Kidney (tissue), 14 donors: ENCODE measurements around the gene GDAP2. TPM values are rescaled to one million over a fixed set of nuclear protein-coding genes. Genes with fewer than 3 reads are reported as not detected.
"Not testable (repeated sequence)": the region's sequence is repeated elsewhere in the genome, so short reads cannot be mapped to it uniquely, and the experiment has no call there.

Experiments used
- DNase-seq, 5 donors: peaks; one replicate each; pipeline ENCODE4 v3.0.0-alpha.2; 2013 to 2020
- FAIRE-seq: peaks from 2 replicates; lab custom pipeline; 2012; peaks lifted over from hg19 to GRCh38; lab: Jason Lieb, UNC
- H3K27ac ChIP-seq, 2 donors: one replicate each; pipeline ENCODE4 v1.7.0; 2013; ENCODE audit warnings: low read depth in 2 of 2, low read length in 2 of 2, inconsistent platforms in 1 of 2
- H3K27me3 ChIP-seq: one replicate; pipeline ENCODE4 v1.7.1; 2013; ENCODE audit warnings: low read length, inconsistent platforms; ENCODE audit not compliant: control insufficient read depth, insufficient read depth
- H3K36me3 ChIP-seq, 3 donors: one replicate each; pipeline versions ENCODE4 v1.7.0 to v1.7.1; 2013; ENCODE audit warnings: low read length in 3 of 3, control low read depth in 1 of 3, inconsistent platforms in 1 of 3; ENCODE audit not compliant: insufficient read depth in 3 of 3, control insufficient read depth in 2 of 3
- H3K4me1 ChIP-seq, 3 donors: one replicate each; pipeline versions ENCODE4 v1.7.0 to v1.7.1; 2013; ENCODE audit warnings: low read length in 3 of 3, inconsistent platforms in 1 of 3, low read depth in 1 of 3; ENCODE audit not compliant: control insufficient read depth in 2 of 3, insufficient read depth in 2 of 3
- H3K4me3 ChIP-seq, 3 donors: one replicate each; pipeline versions ENCODE4 v1.7.0 to v1.8.1; 2013; ENCODE audit warnings: low read length in 3 of 3, control low read depth in 1 of 3, inconsistent platforms in 1 of 3
- H3K9ac ChIP-seq, 3 donors: one replicate each; pipeline versions ENCODE4 v1.7.0 to v1.7.1; 2013; ENCODE audit warnings: low read length in 3 of 3, control low read depth in 1 of 3, inconsistent platforms in 1 of 3
- H3K9me3 ChIP-seq, 3 donors: one replicate each; pipeline versions ENCODE4 v1.7.0 to v1.7.1; 2013; ENCODE audit warnings: low read length in 3 of 3, control low read depth in 1 of 3, inconsistent platforms in 1 of 3; ENCODE audit not compliant: control insufficient read depth in 2 of 3, insufficient read depth in 1 of 3
- CTCF ChIP-seq: IDR thresholded peaks from 3 replicates; pipeline ENCODE4 v1.5.1; 2012; ENCODE audit warnings: mild to moderate bottlenecking, moderate library complexity, borderline replicate concordance; ENCODE audit not compliant: insufficient read depth; ENCODE audit errors: extremely low read depth
- intact Hi-C: fragments of 100-400 bp; cut with DNase I; formaldehyde crosslinking; loops from one replicate; pipeline ENCODE4 v1.11.1; 2022
- polyA plus RNA-seq: library from polyadenylated mRNA; stranded (reverse); fragments of 350-450 nt; fragmentation: Illumina TruSeq; extraction: RNeasy Lipid Tissue Mini Kit (QIAGEN cat#74804); gene quantifications from one replicate; pipeline ENCODE4 v1.2.3, GENCODE V29; 2014; ENCODE audit warnings: low read depth, low replicate concordance; ENCODE audit not compliant: insufficient read depth
- total RNA-seq: library from RNA; stranded (reverse); fragmentation: NEBNext Ultra II Directional; extraction: Animal tissue kit (Norgen Biotek cat#: 25700); gene quantifications from one replicate; pipeline ENCODE4 v1.2.1, GENCODE V29; 2021
- donor health status: control.
- donor health status: control.
- donor health status: control.
- donor health status: control.
- donor health status: control.
- donor health status: DM: yes; HTN: yes; CAD: no.
- donor health status: Normal renal cell carcinoma (clear cell type).

The GDAP2 gene
- total and polyA plus RNA-seq, 2 donors from 2014 or later: 11.3 to 31.8 TPM

DNA sequence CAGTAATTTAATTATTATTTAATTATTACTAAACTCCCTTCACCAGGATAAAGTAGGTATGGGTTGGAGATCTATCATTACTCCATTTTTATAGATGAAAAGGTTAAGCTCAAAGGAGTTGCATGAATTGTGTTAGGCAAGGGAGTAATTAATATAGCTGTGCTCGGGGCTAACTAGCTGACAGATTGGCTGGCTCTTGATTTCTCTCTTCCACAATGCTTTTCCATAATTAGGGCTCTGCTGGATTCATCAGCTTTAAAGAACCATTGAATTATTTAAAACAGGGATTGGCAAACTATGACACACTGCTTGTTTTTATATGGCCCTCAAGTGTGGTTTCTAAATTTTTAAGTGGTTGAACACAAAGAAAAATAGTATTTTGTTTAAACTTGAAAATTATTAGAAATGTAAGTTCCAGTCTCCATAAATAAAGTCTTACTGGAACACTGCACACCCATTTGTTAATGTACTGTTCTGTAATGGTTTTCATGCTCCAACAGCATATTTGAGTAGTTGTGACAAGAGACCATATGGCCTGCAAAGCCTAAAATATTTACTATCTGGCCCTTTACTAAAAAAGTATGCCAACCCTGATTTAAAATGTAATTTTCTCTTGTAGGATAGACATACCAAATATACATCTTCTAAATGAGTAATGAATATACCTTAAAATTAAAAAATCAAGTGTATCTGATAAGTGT, 76.4 kb downstream of the GDAP2 start:
- peaks cover 0 to 3% (median 0%) of the 10 kb centered on the region in 3 donors for H3K36me3 ChIP-seq

GRCh38 chr1:117851687-117852086, 77.7 kb downstream of the GDAP2 start:
- no peak for FAIRE-seq
- no peak for TF ChIP-seq CTCF
- H3K9ac ChIP-seq: no peak overlapping the region
- H3K36me3 ChIP-seq: peaks cover 0 to 3% (median 0%) of the 10 kb centered on the region in 3 donors
- intact Hi-C loops: no loop called here
- H3K27me3 ChIP-seq: no peaks in the 10 kb centered on the region
- DNase-seq: no peak
- peaks cover 0 to 14% (median 0%) of the 10 kb centered on the region in 3 donors for H3K4me1 ChIP-seq
- no peak overlapping the region for H3K4me3 ChIP-seq
- no peaks in the 10 kb centered on the region for H3K9me3 ChIP-seq
- no peak overlapping the region for H3K27ac ChIP-seq

More for the DNA sequence above, 76.4 kb downstream of the GDAP2 start:
- H3K9ac ChIP-seq: no peak overlapping the region
- H3K9me3 ChIP-seq: no peaks in the 10 kb centered on the region
- H3K27me3 ChIP-seq: no peaks in the 10 kb centered on the region
- TF ChIP-seq CTCF: no peak
- intact Hi-C loops: no loop called here
- H3K27ac ChIP-seq: no peak overlapping the region
- H3K4me1 ChIP-seq: peaks cover 0 to 5% (median 0%) of the 10 kb centered on the region in 3 donors
- FAIRE-seq (no peak), DNase-seq (no peak)
- no peak overlapping the region for H3K4me3 ChIP-seq

DNA sequence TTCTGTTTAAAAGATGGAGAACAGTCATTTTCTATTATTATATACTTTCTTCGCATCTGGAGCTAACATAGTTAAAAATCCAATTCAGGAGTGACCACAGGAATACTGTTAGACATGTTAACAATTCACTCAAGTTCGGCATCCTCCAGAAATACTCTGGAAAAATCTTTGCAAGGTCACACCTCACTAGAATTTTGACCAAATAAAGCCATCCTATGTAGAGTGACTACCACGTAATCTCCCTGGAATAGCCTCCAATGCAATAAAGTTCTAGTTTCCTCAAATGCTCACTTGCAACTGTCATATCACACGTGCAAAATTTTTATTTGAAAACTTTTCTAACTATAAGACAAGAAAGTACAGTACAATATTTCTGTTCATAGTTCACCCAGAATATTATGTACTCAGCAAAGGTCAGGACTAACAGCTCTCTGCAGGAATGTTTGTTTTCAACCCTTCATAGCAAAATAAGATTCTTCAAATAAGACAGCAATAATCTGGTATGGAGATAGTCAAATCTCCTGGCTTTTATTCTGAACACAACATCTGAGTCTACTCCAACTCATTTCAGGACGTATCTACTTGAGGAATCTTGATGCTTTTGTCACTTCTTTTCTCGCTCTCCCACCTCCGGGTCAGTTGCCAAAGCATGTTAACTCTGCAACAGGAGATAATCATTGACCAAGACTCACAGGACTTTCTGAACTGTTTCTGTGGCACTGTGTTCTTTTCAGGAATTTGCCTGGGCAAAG, 82.6 kb downstream of the GDAP2 start:
- no peak for FAIRE-seq
- Histone ChIP-seq H3K27ac (peak overlapping the region in 1 of 2 donors; percentile 7), H3K4me1 (peaks cover 0 to 18% (median 0%) of the 10 kb centered on the region in 3 donors), H3K27me3 (no peaks in the 10 kb centered on the region), H3K36me3 (no peaks in the 10 kb centered on the region), H3K4me3 (peak overlapping the region in 1 of 3 donors; percentile 25), H3K9ac (no peak overlapping the region), H3K9me3 (peaks cover 0 to 5% (median 0%) of the 10 kb centered on the region in 3 donors)
- DNase-seq: peak in 2 of 5 donors; percentile 31 to 41
- TF ChIP-seq CTCF: no peak
- intact Hi-C loops: no loop called here

GRCh38 chr1:117844478-117844877, 84.9 kb downstream of the GDAP2 start:
- FAIRE-seq, H3K27ac ChIP-seq, intact Hi-C loops: not testable (repeated sequence)

More at GRCh38 chr1:117844478-117844877, 84.9 kb downstream of the GDAP2 start:
- not testable (repeated sequence) for H3K27me3 ChIP-seq, DNase-seq, H3K4me3 ChIP-seq, H3K36me3 ChIP-seq, H3K9me3 ChIP-seq, H3K9ac ChIP-seq
- H3K4me1 ChIP-seq: peaks cover 0 to 18% (median 0%) of the 10 kb centered on the region in 3 donors
